K562 treated with DMSO at 1 percent for 24 hours (cell line): ENCODE measurements around the gene TAF4B. TPM values are rescaled to one million over a fixed set of nuclear protein-coding genes. Genes with fewer than 3 reads are reported as not detected.

Source experiments
- total RNA-seq: library from RNA; unstranded; fragments of 300-600 nt; gene quantifications from 2 replicates; pipeline ENCODE4 v1.2.3, GENCODE V29; 2022; ENCODE audit warnings: low read depth; ENCODE audit not compliant: insufficient read depth

Gene TAF4B, protein sequence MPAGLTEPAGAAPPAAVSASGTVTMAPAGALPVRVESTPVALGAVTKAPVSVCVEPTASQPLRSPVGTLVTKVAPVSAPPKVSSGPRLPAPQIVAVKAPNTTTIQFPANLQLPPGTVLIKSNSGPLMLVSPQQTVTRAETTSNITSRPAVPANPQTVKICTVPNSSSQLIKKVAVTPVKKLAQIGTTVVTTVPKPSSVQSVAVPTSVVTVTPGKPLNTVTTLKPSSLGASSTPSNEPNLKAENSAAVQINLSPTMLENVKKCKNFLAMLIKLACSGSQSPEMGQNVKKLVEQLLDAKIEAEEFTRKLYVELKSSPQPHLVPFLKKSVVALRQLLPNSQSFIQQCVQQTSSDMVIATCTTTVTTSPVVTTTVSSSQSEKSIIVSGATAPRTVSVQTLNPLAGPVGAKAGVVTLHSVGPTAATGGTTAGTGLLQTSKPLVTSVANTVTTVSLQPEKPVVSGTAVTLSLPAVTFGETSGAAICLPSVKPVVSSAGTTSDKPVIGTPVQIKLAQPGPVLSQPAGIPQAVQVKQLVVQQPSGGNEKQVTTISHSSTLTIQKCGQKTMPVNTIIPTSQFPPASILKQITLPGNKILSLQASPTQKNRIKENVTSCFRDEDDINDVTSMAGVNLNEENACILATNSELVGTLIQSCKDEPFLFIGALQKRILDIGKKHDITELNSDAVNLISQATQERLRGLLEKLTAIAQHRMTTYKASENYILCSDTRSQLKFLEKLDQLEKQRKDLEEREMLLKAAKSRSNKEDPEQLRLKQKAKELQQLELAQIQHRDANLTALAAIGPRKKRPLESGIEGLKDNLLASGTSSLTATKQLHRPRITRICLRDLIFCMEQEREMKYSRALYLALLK
- total RNA-seq: 5.8 and 6.2 TPM in 2 replicates

DNA sequence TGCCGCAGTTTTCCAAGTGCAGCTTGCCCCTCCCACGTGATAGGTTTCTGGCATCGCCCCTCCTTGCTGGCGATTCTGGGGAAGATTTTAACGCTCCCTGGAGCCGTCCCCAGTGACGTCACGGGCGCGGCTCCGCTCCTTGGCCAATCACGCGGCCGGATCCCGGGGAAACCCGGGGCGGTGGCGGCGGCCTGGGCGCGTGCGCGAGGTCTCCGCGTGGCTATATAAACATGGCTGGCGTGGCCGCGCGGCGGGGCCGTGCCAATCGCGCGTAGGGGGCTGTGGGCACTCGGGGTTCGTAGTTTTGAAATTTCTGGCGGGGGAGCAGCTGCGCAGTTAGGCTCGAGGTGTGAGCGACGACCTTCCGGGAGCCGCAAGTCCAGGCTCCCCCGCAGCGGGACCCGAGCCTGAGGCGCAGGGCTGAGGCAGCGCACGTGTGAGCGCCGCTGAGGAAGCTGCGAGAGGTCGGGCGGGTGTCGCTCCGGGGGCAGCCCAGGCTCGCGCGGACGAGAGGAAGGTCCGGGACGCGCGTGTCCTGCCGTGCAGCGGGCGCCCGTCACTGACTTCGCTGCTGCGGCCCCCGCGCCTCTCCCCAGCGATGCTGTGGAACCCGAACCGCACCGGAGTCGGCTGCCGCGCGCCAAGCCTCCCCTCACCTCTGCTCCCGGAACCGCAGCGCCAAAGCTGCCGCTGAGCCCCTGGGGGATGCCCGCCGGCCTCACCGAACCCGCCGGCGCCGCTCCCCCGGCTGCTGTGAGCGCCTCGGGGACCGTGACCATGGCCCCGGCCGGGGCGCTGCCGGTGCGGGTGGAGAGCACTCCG lies at the start of gene TAF4B:
Gene TAF4B (plus strand): TSS at position 217 of the 822 bp plus-strand sequence. CDS start 489 bp downstream, at position 706.

Other genes with a start within 250 kb of the TAF4B start
- gene SS18, start 135.8 kb upstream of the TAF4B start, total RNA-seq: 56.6 and 56.9 TPM in 2 replicates
- not detected in 2 replicates for gene PSMA8, start 92.6 kb upstream of the TAF4B start, total RNA-seq